Trophoblast cell (in vitro differentiated cells and primary cell): ENCODE measurements around the gene UQCR11.

Experiments
- DNase-seq, 2 donors: peaks; one replicate each; pipeline ENCODE4 v3.0.0-alpha.2; 2016
- H2AFZ ChIP-seq: 2 replicates; pipeline ENCODE4 v1.6.1; 2013; ENCODE audit warnings: low read length, moderate library complexity, mild to moderate bottlenecking; ENCODE audit not compliant: insufficient read depth, poor library complexity
- H2AK5ac ChIP-seq: 2 replicates; pipeline ENCODE4 v1.6.1; 2013; ENCODE audit warnings: mild to moderate bottlenecking, low read length
- H2BK120ac ChIP-seq: 2 replicates; pipeline ENCODE4 v1.6.1; 2013; ENCODE audit warnings: low read length, mild to moderate bottlenecking, moderate library complexity; ENCODE audit not compliant: insufficient read depth, poor library complexity
- H2BK12ac ChIP-seq: 2 replicates; pipeline ENCODE4 v1.6.1; 2013; ENCODE audit warnings: mild to moderate bottlenecking, low read length, moderate library complexity
- H2BK5ac ChIP-seq: 2 replicates; pipeline ENCODE4 v1.6.1; 2013; ENCODE audit warnings: low read length, low read depth, moderate library complexity, mild to moderate bottlenecking; ENCODE audit not compliant: poor library complexity
- H3K14ac ChIP-seq: 2 replicates; pipeline ENCODE4 v1.6.1; 2013; ENCODE audit warnings: mild to moderate bottlenecking, low read length
- H3K18ac ChIP-seq: 2 replicates; pipeline ENCODE4 v1.6.1; 2013; ENCODE audit warnings: mild to moderate bottlenecking, low read length
- H3K23ac ChIP-seq: 2 replicates; pipeline ENCODE4 v1.6.1; 2013; ENCODE audit warnings: low read length
- H3K27ac ChIP-seq: 2 replicates; pipeline ENCODE4 v1.5.1; 2013; ENCODE audit warnings: low read depth, mild to moderate bottlenecking, inconsistent platforms, low read length, moderate library complexity
- H3K27me3 ChIP-seq: 2 replicates; pipeline ENCODE4 v1.6.1; 2013; ENCODE audit warnings: inconsistent platforms, mild to moderate bottlenecking, low read length, moderate library complexity; ENCODE audit not compliant: insufficient read depth
- H3K36me3 ChIP-seq, 2 experiments: 1 replicate in 1 of 2; 2 replicates in 1 of 2; pipeline ENCODE4 v1.6.1; 2013; ENCODE audit warnings: low read length in 2 of 2, mild to moderate bottlenecking in 2 of 2, moderate library complexity in 1 of 2; ENCODE audit not compliant: insufficient read depth in 2 of 2, control insufficient read depth in 1 of 2
- H3K4ac ChIP-seq: 2 replicates; pipeline ENCODE4 v1.6.1; 2013; ENCODE audit warnings: low read depth, mild to moderate bottlenecking, low read length, moderate library complexity
- H3K4me1 ChIP-seq, 2 experiments: 1 replicate in 1 of 2; 2 replicates in 1 of 2; pipeline ENCODE4 v1.6.1; 2013; ENCODE audit warnings: low read length in 2 of 2, mild to moderate bottlenecking in 2 of 2, moderate library complexity in 1 of 2; ENCODE audit not compliant: insufficient read depth in 2 of 2, control insufficient read depth in 1 of 2
- H3K4me2 ChIP-seq: 2 replicates; pipeline ENCODE4 v1.6.1; 2013; ENCODE audit warnings: inconsistent platforms, mild to moderate bottlenecking, low read length, moderate library complexity
- H3K4me3 ChIP-seq: 2 replicates; pipeline ENCODE4 v1.5.1; 2013; ENCODE audit warnings: mild to moderate bottlenecking, low read depth, low read length, inconsistent platforms
- H3K79me1 ChIP-seq: one replicate; pipeline ENCODE4 v1.6.1; 2013; ENCODE audit warnings: low read length
- H3K79me2 ChIP-seq: 2 replicates; pipeline ENCODE4 v1.6.1; 2013; ENCODE audit warnings: low read length, mild to moderate bottlenecking; ENCODE audit not compliant: control insufficient read depth, insufficient read depth, poor library complexity
- H3K9ac ChIP-seq: 2 replicates; pipeline ENCODE4 v1.6.1; 2013; ENCODE audit warnings: mild to moderate bottlenecking, low read length
- H3K9me3 ChIP-seq: 2 replicates; pipeline ENCODE4 v1.6.1; 2013; ENCODE audit warnings: low read depth, mild to moderate bottlenecking, control low read depth, inconsistent platforms, low read length; ENCODE audit not compliant: insufficient read depth
- H4K12ac ChIP-seq: 2 replicates; pipeline ENCODE4 v1.6.1; 2013; ENCODE audit warnings: low read depth, mild to moderate bottlenecking, low read length, moderate library complexity
- H4K8ac ChIP-seq: 2 replicates; pipeline ENCODE4 v1.6.1; 2013; ENCODE audit warnings: low read depth, mild to moderate bottlenecking, low read length, moderate library complexity
- H4K91ac ChIP-seq: one replicate; pipeline ENCODE4 v1.6.1; 2013; ENCODE audit warnings: low read depth, mild to moderate bottlenecking, low read length, moderate library complexity
- WGBS: extraction: QIAGEN DNeasy Blood & Tissue Kit; methylation state at CpG from one replicate; pipeline ENCODE4 v1.1.7; 2013; ENCODE audit warnings: missing lambda C conversion rate; ENCODE audit not compliant: insufficient read length, insufficient coverage; ENCODE audit errors: extremely low coverage; 5-methylcytosine and 5-hydroxymethylcytosine counted together

The UQCR11 gene

GRCh38 chr19:1570836-1571235 lies 34.4 kb downstream of the UQCR11 start:
- Histone ChIP-seq H3K18ac (no peak overlapping the region), H2BK5ac (no peak overlapping the region), H3K4me1 (peaks cover 5 to 6% of the 10 kb centered on the region in 2 experiments), H2BK120ac (no peak overlapping the region), H3K4me2 (no peak overlapping the region), H2AFZ (no peak overlapping the region), H3K9ac (no peak overlapping the region), H4K91ac (no peak overlapping the region), H3K9me3 (peaks cover 3% of the 10 kb centered on the region), H3K14ac (no peak overlapping the region), H3K79me2 (peaks cover 15% of the 10 kb centered on the region), H2AK5ac (no peak overlapping the region), H3K36me3 (peaks cover 6 to 7% of the 10 kb centered on the region in 2 experiments), H3K23ac (no peak overlapping the region), H4K8ac (no peak overlapping the region), H3K4me3 (no peak overlapping the region), H3K4ac (no peak overlapping the region), H3K79me1 (peaks cover 14% of the 10 kb centered on the region), H4K12ac (no peak overlapping the region), H3K27ac (no peak overlapping the region), H3K27me3 (peaks cover 2% of the 10 kb centered on the region), H2BK12ac (no peak overlapping the region)
- no CpG with 5 or more reads among the region's 13 CpGs for WGBS
- no peak for DNase-seq

DNA sequence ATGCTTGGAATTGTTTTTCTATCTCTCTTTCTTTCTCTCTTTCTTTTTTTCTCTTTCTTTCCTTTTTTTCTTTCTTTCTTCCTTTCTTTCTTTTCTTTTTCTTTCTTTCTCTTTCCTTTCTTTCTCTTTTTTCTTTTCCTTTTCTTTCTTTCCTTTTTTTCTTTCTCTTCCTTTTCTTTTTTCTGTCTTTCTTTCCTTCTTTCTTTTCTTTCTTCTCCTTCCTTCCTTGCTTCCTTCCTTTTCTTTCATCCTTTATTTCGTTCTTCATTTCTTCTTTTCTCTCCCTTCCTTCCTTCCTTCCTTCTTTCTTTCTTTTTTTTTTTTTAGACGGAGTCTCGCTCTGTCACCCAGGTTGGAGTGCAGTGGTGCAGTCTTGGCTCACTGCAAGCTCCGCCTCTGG lies 35.3 kb downstream of the UQCR11 start:
- no peak overlapping the region for H3K23ac ChIP-seq
- DNase-seq = no peak
- peaks cover 17% of the 10 kb centered on the region for H3K79me1 ChIP-seq
- no peak overlapping the region for H2AFZ ChIP-seq
- H2BK120ac ChIP-seq = no peak overlapping the region
- H2BK5ac ChIP-seq = no peak overlapping the region
- no peak overlapping the region for H2AK5ac ChIP-seq
- H4K91ac ChIP-seq = no peak overlapping the region
- peaks cover 2% of the 10 kb centered on the region for H3K27me3 ChIP-seq
- H4K12ac ChIP-seq = no peak overlapping the region
- H3K27ac ChIP-seq = no peak overlapping the region
- H3K4me2 ChIP-seq = no peak overlapping the region
- H3K4me1 ChIP-seq = peaks cover 10 to 11% of the 10 kb centered on the region in 2 experiments
- no peak overlapping the region for H3K4ac ChIP-seq
- no peak overlapping the region for H3K14ac ChIP-seq
- no peak overlapping the region for H3K9ac ChIP-seq
- WGBS = 73% methylated on average over 1 of the region's 4 CpGs
- no peak overlapping the region for H2BK12ac ChIP-seq
- no peak overlapping the region for H4K8ac ChIP-seq
- H3K4me3 ChIP-seq = no peak overlapping the region
- H3K36me3 ChIP-seq = peaks cover 6 to 11% of the 10 kb centered on the region in 2 experiments
- peaks cover 3% of the 10 kb centered on the region for H3K9me3 ChIP-seq
- H3K18ac ChIP-seq = no peak overlapping the region
- peaks cover 21% of the 10 kb centered on the region for H3K79me2 ChIP-seq

DNA sequence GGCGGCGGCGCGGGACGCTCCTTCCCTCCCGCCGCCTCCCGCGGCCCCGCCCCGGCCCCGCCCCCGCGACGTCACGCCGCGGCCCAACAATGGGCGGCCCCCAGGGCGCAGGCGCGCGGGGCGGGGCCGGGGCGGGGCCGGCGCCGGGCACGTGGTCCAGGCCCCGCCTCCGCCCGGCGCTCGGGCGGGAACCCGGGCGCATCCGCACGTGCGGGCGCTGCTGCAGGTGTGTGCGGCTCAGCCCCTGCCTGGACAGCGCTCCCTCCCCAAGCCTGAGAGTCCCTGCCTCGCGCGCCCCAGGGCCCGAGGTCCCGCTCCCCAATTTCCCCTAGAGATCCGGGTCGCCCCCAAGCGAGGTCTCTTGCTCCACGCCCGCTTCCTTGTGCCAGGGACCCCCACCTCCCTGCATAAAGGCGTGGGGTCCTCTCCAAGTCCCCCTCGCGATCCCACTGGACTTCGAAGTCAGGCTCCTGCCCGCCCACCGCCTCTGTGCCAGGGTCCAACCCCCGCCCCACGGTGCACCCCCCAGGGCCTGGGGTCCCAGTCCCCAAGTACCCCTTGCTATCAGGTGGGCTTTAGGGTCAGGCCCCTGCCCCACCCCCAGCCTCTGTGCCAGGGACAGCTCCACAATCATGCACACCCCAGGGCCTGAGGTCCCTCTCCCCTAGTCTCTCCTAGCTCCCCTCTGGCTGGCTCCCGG lies 36.8 kb downstream of the UQCR11 start, which contains the start of gene MEX3D:
MEX3D (minus strand) TSS at position 6 of the 700 bp plus-strand sequence. CDS start 267 bp downstream, outside the sequence.
- Histone ChIP-seq H3K79me1 (peaks cover 17% of the 10 kb centered on the region), H2AFZ (peak within 1 kb of the TSS; percentile 71), H2AK5ac (peak within 1 kb of the TSS; percentile 100), H3K4me3 (peak within 1 kb of the TSS; percentile 99), H3K27me3 (peaks cover 2% of the 10 kb centered on the region), H4K8ac (peak within 1 kb of the TSS; percentile 94), H3K4ac (peak within 1 kb of the TSS; percentile 100), H3K79me2 (peaks cover 34% of the 10 kb centered on the region), H2BK12ac (no peak within 1 kb of the TSS), H3K23ac (no peak within 1 kb of the TSS), H4K12ac (peak within 1 kb of the TSS; percentile 96), H2BK5ac (peak within 1 kb of the TSS; percentile 82), H3K9me3 (peaks cover 3% of the 10 kb centered on the region), H3K27ac (peak within 1 kb of the TSS; percentile 52), H4K91ac (peak within 1 kb of the TSS; percentile 99), H2BK120ac (peak within 1 kb of the TSS; percentile 91), H3K9ac (peak within 1 kb of the TSS; percentile 99), H3K4me1 (peaks cover 10 to 11% of the 10 kb centered on the region in 2 experiments), H3K18ac (peak within 1 kb of the TSS; percentile 99), H3K36me3 (peaks cover 18 to 24% of the 10 kb centered on the region in 2 experiments), H3K4me2 (peak within 1 kb of the TSS; percentile 59), H3K14ac (peak within 1 kb of the TSS; percentile 98)
- no CpG with 5 or more reads among the region's 63 CpGs for WGBS
- DNase-seq = peak; percentile 59 to 89

- Histone ChIP-seq H3K4me2 (no peak overlapping the region), H2AK5ac (no peak overlapping the region), H3K4me3 (peak overlapping the region; percentile 99), H4K91ac (peak overlapping the region; percentile 99), H3K27me3 (peaks cover 2% of the 10 kb centered on the region), H2BK120ac (no peak overlapping the region), H3K9me3 (peaks cover 3% of the 10 kb centered on the region), H3K79me1 (peaks cover 17% of the 10 kb centered on the region), H3K14ac (no peak overlapping the region), H3K79me2 (peaks cover 39% of the 10 kb centered on the region), H2BK5ac (no peak overlapping the region), H3K4me1 (peaks cover 10 to 11% of the 10 kb centered on the region in 2 experiments), H3K27ac (peak overlapping the region; percentile 52), H3K18ac (no peak overlapping the region), H4K8ac (no peak overlapping the region), H2AFZ (no peak overlapping the region), H2BK12ac (no peak overlapping the region), H3K9ac (peak overlapping the region; percentile 66), H3K4ac (no peak overlapping the region), H3K36me3 (peaks cover 24 to 31% of the 10 kb centered on the region in 2 experiments), H4K12ac (no peak overlapping the region), H3K23ac (no peak overlapping the region)
- no CpG with 5 or more reads among the region's 73 CpGs for WGBS
- DNase-seq = no peak
Observed at GRCh38 chr19:1567848-1568227, 37.4 kb downstream of the UQCR11 start.
